Right cardiac atrium (tissue), 5 donors: ENCODE results near the gene GRM7. TPM values are rescaled to one million over a fixed set of nuclear protein-coding genes. Genes with fewer than 3 reads are reported as not detected.

ENCODE experiments used
- ATAC-seq, 2 donors: fragments of 200-7000 bp; cut with Tn5 transposase; one replicate each; pipeline versions ENCODE4 v1.8.0 to v1.9.1; 2020; ENCODE audit warnings: moderate library complexity in 2 of 2, mild to moderate bottlenecking in 1 of 2
- DNase-seq, 3 donors: peaks; one replicate each; pipeline ENCODE4 v3.0.0-alpha.2; 2020
- H3K27ac ChIP-seq: one replicate; pipeline ENCODE4 v1.5.1; 2013; ENCODE audit warnings: mild to moderate bottlenecking, low read length, control low read depth, moderate library complexity
- H3K27me3 ChIP-seq: one replicate; pipeline ENCODE4 v1.6.1; 2013; ENCODE audit not compliant: control insufficient read depth, insufficient read depth
- H3K4me1 ChIP-seq: one replicate; pipeline ENCODE4 v1.6.1; 2013; ENCODE audit warnings: low read length; ENCODE audit not compliant: control insufficient read depth, insufficient read depth
- H3K4me3 ChIP-seq: one replicate; pipeline ENCODE4 v1.5.1; 2013; ENCODE audit warnings: low read length, control low read depth
- H3K9me3 ChIP-seq: one replicate; pipeline ENCODE4 v1.6.1; 2013; ENCODE audit warnings: low read length; ENCODE audit not compliant: control insufficient read depth
- WGBS: extraction: QIAGEN DNeasy Blood & Tissue Kit; methylation state at CpG from one replicate; pipeline ENCODE4 v1.1.7; 2013; 5-methylcytosine and 5-hydroxymethylcytosine counted together
- intact Hi-C, 4 donors: fragments of 100-400 bp; cut with DNase I; formaldehyde crosslinking; loops; one replicate each; pipeline versions ENCODE4 v1.11.0 to v1.14.0; 2022 to 2023
- polyA plus RNA-seq: library from polyadenylated mRNA; stranded (reverse); fragments of 200-250 nt; gene quantifications from one replicate; pipeline ENCODE4 v1.2.3, GENCODE V29; 2013
- total RNA-seq, 4 donors: library from RNA; stranded (reverse); fragmentation: NEBNext Ultra II Directional; extraction: Animal tissue kit (Norgen Biotek cat#: 25700); gene quantifications; one replicate each; pipeline ENCODE4 v1.2.1, GENCODE V29; 2021
- donor health status: healthy with polysubstance abuse.
- donor health status: DM: no; HTN: yes; CAD: no.
- donor health status: DM: no; HTN: no; CAD: no.
- donor health status: DM: no; HTN: yes; CAD: no; lungs with severe emphysema.
- donor health status: DM: yes; HTN: yes; CAD: no.

The GRM7 gene
- total and polyA plus RNA-seq, 5 donors, result not detected

GRCh38 chr3:7070461-7070860, 209.5 kb downstream of the GRM7 start:
- intact Hi-C loops, result no loop called here
- no peaks in the 10 kb centered on the region for H3K9me3 ChIP-seq
- 71% methylated on average over 6 of the region's 6 CpGs for WGBS
- no peak overlapping the region for H3K4me3 ChIP-seq
- H3K27me3 ChIP-seq, result no peaks in the 10 kb centered on the region
- DNase-seq (no peak), ATAC-seq (no peak)
- no peak overlapping the region for H3K27ac ChIP-seq
- no peaks in the 10 kb centered on the region for H3K4me1 ChIP-seq

- H3K9me3 ChIP-seq, result no peaks in the 10 kb centered on the region
- ATAC-seq, result no peak
- DNase-seq, result no peak
- 74% methylated on average over 3 of the region's 3 CpGs for WGBS
- no peak overlapping the region for H3K27ac ChIP-seq
- H3K27me3 ChIP-seq, result no peaks in the 10 kb centered on the region
- no peaks in the 10 kb centered on the region for H3K4me1 ChIP-seq
- H3K4me3 ChIP-seq, result no peak overlapping the region
- intact Hi-C loops, result no loop called here
These were observed 213.3 kb downstream of the GRM7 start for GRCh38 chr3:7074217-7074616.

DNA sequence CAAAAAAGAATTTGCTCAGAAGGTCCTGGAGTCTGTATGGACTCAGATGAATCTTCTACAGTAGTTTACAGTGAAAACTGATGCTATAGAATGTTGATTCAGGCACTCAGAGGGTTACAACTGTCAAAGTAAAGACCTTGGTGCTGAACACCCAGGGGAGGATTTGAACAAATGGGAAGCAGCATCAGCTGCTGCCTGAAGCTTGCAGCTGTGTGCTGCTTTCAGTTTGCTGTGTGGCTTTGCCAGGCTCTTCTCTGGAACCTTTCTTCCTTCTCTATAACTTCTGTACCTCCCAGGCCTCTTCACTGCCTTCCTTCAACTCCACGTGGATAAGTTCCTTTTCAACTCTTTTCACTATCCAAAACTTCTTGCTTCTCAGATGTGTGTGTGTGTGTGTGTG, 214.2 kb downstream of the GRM7 start:
- WGBS, result 35% methylated on average over 1 of the region's 1 CpG
- Histone ChIP-seq H3K27me3 (no peaks in the 10 kb centered on the region), H3K4me1 (no peaks in the 10 kb centered on the region), H3K9me3 (no peaks in the 10 kb centered on the region), H3K27ac (no peak overlapping the region), H3K4me3 (no peak overlapping the region)
- DNase-seq (no peak), ATAC-seq (no peak)
- intact Hi-C loops, result no loop called here

DNA sequence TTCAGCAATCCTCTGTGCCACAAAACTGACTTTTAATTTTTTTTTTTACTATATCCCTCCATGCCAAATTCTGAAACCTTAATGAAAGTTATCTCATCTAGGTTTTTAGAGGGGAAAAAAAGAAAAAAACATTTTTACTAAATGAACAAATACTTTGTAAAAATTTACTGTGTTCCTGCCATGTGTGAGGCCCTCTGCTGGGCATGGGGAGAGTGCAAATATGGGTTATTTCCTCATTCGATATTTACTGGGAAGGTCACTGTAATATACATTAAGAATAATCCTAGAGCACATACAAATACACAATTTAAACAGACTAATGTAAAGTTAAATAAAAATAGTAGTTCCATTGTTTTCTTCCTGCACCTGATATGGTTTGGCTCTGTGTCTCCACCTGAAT, 215.0 kb downstream of the GRM7 start:
- no peak for ATAC-seq
- intact Hi-C loops, result no loop called here
- Histone ChIP-seq H3K9me3 (no peaks in the 10 kb centered on the region), H3K4me3 (no peak overlapping the region), H3K27ac (no peak overlapping the region), H3K4me1 (no peaks in the 10 kb centered on the region), H3K27me3 (no peaks in the 10 kb centered on the region)
- WGBS, result 71% methylated on average over 1 of the region's 1 CpG
- DNase-seq, result no peak

GRCh38 chr3:7082244-7082643, 221.3 kb downstream of the GRM7 start:
- 96% methylated on average over 3 of the region's 3 CpGs for WGBS
- no peak for ATAC-seq
- Histone ChIP-seq H3K27me3 (no peaks in the 10 kb centered on the region), H3K27ac (no peak overlapping the region), H3K4me1 (no peaks in the 10 kb centered on the region), H3K4me3 (no peak overlapping the region), H3K9me3 (no peaks in the 10 kb centered on the region)
- intact Hi-C loops, result no loop called here
- no peak for DNase-seq

DNA sequence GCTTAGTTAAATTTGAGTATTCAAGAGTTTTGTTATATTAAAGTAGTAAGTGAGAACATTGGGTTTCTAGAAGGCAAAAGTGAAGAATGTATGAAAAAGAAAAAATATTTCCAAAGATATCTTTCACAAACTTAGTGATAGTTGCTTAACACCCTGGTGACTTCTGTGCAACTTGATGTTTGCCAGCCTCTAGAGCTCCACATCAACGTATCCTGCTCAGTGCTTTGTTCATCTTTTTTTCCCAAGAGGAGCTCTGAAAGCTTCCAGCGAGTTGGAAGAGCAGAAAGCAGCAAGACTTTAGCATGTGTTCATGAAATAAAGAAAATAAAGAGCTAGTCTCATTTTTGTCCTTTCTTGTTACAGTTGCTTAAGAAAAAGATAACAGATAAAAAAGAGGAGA, 225.5 kb downstream of the GRM7 start:
- WGBS, result 33% methylated on average over 2 of the region's 2 CpGs

GRCh38 chr3:7095116-7095515, 234.2 kb downstream of the GRM7 start:
- WGBS, result 65% methylated on average over 1 of the region's 1 CpG
- intact Hi-C loops, result no loop called here
- no peak overlapping the region for H3K27ac ChIP-seq

More for the DNA sequence above, 225.5 kb downstream of the GRM7 start:
- peak in 1 of 2 donors; percentile 71 for ATAC-seq
- no peaks in the 10 kb centered on the region for H3K9me3 ChIP-seq
- peak in 2 of 3 donors; percentile 6 to 11 for DNase-seq
- H3K4me3 ChIP-seq, result no peak overlapping the region
- no peak overlapping the region for H3K27ac ChIP-seq
- intact Hi-C loops, result no loop called here
- H3K27me3 ChIP-seq, result no peaks in the 10 kb centered on the region
- no peaks in the 10 kb centered on the region for H3K4me1 ChIP-seq

DNA sequence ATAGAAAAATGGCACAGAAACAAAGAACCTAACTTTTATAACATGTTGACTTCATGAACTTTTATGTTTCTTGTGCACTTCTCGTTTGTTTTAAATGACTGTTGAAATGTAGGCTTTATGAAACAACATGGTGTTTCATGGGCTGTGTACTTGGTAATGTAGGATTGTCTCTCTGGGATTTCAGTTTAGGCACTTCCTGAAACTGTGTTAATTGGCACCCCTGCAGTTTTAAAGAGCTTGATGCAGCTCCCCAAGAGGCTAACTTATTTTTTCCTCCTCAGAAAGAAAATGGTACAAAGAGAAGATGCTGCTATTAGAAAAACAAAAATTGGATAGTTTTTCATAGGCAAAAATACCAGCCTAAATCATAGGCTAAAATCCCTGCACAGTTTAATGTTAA, 239.2 kb downstream of the GRM7 start:
- DNase-seq (no peak), ATAC-seq (no peak)
- no peaks in the 10 kb centered on the region for H3K27me3 ChIP-seq
- 81% methylated on average over 1 of the region's 1 CpG for WGBS
- H3K9me3 ChIP-seq, result no peaks in the 10 kb centered on the region
- H3K4me3 ChIP-seq, result no peak overlapping the region
- no peak overlapping the region for H3K27ac ChIP-seq
- intact Hi-C loops, result no loop called here
- H3K4me1 ChIP-seq, result no peaks in the 10 kb centered on the region

More at GRCh38 chr3:7095116-7095515, 234.2 kb downstream of the GRM7 start:
- DNase-seq (no peak), ATAC-seq (no peak)
- H3K4me1 ChIP-seq, result no peaks in the 10 kb centered on the region
- no peaks in the 10 kb centered on the region for H3K27me3 ChIP-seq
- no peak overlapping the region for H3K4me3 ChIP-seq
- no peaks in the 10 kb centered on the region for H3K9me3 ChIP-seq

DNA sequence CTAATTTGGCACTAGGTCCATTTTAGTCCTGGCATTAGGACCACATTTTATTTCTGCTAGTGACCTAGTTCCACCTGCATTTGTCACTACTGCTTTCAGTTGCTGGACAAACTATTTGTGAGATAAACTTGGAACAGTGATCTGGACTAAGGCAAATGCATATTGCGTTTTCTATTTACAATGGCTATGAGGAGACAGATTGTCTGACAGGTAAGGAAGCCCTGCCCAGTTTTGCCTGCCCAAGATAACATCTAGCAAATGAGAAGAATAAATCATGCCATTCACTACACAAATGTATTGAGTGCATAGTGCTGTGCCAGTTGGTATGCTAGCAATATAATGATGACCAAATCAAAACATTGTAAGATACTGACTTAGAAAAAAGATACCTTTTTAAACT, 245.7 kb downstream of the GRM7 start:
- intact Hi-C loops, result no loop called here
- ATAC-seq, result no peak
- WGBS, result 68% methylated on average over 1 of the region's 1 CpG
- Histone ChIP-seq H3K27ac (no peak overlapping the region), H3K9me3 (no peaks in the 10 kb centered on the region), H3K4me1 (no peaks in the 10 kb centered on the region), H3K27me3 (no peaks in the 10 kb centered on the region), H3K4me3 (no peak overlapping the region)
- no peak for DNase-seq

DNA sequence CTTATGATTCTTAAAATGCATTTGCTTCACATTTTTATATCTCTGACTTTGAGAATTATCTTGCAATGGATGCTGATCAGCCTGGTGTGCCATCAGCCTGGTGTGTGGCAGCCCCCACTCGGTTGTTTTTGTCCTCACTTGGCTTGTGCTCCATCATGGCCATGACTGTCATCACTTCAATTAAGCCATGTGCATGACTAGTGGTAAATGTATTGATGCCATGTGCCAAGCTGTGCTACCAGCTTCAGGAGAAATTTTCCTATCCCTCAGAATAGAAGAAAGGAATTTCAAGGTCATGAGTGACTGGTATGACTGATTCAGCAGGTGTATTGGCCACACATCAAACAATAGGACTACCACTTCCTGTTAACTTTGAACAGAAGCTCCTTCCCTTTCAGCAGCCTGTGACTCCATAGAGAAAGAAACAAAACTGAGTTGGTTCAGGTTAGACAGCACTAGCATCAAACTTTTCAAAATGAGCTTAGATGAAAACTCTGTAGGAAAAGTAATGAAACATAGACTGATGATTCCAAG, 251.7 kb downstream of the GRM7 start:
- DNase-seq, result no peak
- Histone ChIP-seq H3K27ac (no peak overlapping the region), H3K4me3 (no peak overlapping the region), H3K27me3 (no peaks in the 10 kb centered on the region), H3K9me3 (no peaks in the 10 kb centered on the region), H3K4me1 (no peaks in the 10 kb centered on the region)
- 84% methylated on average over 1 of the region's 1 CpG for WGBS
- no peak for ATAC-seq
- intact Hi-C loops, result no loop called here

- H3K27me3 ChIP-seq, result no peaks in the 10 kb centered on the region
- no peak for ATAC-seq
- no peak for DNase-seq
- no peak overlapping the region for H3K27ac ChIP-seq
- H3K4me1 ChIP-seq, result no peaks in the 10 kb centered on the region
- WGBS, result 69% methylated on average over 8 of the region's 8 CpGs
- H3K9me3 ChIP-seq, result no peaks in the 10 kb centered on the region
- H3K4me3 ChIP-seq, result no peak overlapping the region
- intact Hi-C loops, result no loop called here
These were observed 283.9 kb downstream of the GRM7 start for GRCh38 chr3:7144697-7145308.

GRCh38 chr3:7146529-7146928, 285.6 kb downstream of the GRM7 start:
- Histone ChIP-seq H3K27me3 (no peaks in the 10 kb centered on the region), H3K4me1 (no peaks in the 10 kb centered on the region), H3K4me3 (no peak overlapping the region), H3K27ac (no peak overlapping the region), H3K9me3 (no peaks in the 10 kb centered on the region)
- 85% methylated on average over 5 of the region's 5 CpGs for WGBS
- no peak for ATAC-seq
- intact Hi-C loops, result no loop called here
- no peak for DNase-seq
